A172 (cell line): ENCODE measurements around the gene DAAM1. TPM values are rescaled to one million over a fixed set of nuclear protein-coding genes. Genes with fewer than 3 reads are reported as not detected.

ENCODE experiments used
- DNase-seq: peaks from one replicate; pipeline ENCODE4 v3.0.0-alpha.2; 2015; ENCODE audit warnings: low spot score
- total RNA-seq: library from RNA; depleted of rRNA; stranded (reverse); fragments of >200 nt; shearing (Covaris generic); gene quantifications from 2 replicates; pipeline ENCODE4 v1.2.3, GENCODE V29; 2014

DAAM1 gene
- total RNA-seq, 1 experiment from 2014 or later, result 2.8 TPM

DNA sequence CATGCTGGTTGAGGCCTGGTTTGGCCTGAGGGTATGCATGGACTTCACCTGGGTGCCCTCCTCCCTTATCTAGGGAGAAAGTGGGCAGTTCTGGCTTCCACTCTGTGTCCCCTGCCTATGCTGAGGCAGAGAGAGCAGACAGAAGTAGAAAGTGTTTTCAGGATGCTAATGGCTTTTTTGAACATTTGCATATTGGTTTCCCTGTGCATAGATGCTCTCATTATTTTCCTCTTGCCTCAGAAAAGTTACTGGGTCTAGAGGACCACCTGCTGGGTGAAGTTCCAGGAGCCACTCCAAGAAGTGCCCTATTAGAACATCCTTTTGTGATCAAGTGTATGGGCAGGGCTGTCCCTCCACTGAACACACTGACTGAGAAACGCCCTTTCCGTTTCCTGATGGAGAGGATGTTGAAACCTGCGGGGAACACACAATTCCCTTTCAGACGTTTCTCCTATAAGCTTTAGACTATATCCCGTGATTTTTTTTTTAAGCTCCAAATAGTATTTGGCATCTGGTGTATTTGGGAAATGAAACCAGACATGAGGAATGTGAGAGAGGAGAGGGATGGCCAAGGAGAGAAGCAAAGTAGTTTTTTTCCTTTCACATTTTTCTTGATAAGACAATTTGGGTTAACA is 66.6 kb downstream of the DAAM1 start:
- no peak for DNase-seq

DNA sequence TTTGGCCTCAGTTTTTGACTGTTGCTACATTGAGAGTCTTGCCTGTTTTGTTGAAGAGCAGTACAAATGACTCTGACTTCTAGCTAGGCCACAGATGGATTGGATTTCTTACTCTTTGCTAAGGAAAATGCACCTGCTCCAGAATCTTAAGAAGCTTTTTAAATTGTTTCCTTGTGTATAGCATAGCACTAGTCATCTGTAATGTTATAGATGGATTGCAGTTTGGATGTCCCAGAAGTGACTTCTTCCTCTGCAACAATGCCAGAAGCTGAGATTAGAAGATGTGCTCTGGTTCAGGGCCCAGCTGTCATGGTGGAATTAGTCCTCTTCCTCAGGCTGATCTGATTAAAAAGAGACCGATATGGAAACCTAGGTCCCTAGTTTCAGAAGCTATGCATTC is 67.9 kb downstream of the DAAM1 start:
- DNase-seq, result no peak

DNA sequence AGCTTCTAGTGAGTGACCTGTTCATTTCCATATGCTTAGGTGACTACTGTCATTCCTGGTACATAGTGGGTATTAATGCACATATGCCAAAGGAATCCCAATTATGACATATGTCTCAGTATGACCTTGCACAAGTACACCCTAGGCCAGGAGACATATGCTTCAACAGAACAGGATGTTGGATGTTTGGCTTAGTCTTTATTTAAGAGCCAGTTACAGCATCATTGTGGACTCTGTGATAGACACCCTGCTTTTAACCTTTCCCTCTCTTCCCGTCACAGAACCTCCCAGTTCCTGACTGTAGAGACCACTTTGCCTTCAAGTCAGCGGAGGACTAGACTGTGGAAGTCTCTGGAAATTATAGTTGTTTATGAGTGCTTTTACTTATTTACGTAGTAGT is 72.9 kb downstream of the DAAM1 start:
- DNase-seq, result no peak

DNA sequence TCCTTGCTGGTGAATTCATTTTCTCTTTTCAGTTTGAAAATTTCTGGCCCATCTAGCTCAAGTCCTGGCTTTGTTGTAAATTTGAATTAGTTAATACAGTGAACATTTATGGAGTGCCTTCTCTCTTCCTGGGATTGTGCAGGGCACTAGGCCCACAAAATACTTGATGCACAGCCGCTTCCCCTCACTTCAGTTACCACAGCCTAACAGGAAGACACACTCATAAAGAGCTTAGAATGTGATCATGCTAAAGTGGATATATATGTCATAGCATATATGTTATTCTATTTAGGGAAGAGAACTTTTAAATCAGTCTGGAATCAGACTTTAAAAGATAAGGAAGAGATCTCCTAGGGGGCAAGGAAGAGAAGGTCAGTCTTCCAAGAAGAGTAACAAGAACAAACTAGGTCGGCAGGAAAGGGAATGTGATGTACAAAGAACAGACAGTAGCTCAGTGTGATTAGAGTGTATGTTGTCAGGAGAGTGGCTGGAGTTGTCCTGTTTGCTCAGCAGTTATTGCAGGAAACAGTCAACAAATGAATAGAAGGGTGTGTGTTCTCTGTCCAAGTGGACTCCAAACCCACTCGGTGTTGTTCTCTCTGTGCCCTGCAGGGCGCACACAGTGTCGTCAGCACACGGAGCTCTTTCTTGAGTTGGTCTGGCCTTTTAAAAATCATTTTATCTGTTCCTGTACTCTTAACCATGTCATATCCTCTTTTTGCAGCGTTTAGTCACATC is 74.4 kb downstream of the DAAM1 start:
- DNase-seq, result no peak

DNA sequence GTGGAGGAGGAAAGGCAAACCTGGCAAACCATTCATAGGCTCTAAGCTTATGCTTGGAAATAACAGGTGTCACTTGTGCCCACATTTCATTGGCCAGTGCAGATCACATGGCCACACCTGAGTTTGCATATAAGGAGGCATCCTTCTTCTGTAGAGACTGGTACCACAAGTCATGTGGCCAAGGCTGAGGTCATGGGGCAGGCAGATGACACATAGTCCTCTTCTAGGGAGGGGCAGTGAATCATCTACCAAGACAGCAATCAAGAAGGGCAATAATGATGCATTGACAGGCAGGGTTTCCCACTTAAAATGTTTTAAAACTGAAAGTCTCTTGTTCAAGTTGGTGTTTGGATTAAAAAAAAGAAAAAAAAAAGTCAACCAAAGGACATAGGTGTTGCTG is 77.3 kb downstream of the DAAM1 start:
- DNase-seq, result no peak

DNA sequence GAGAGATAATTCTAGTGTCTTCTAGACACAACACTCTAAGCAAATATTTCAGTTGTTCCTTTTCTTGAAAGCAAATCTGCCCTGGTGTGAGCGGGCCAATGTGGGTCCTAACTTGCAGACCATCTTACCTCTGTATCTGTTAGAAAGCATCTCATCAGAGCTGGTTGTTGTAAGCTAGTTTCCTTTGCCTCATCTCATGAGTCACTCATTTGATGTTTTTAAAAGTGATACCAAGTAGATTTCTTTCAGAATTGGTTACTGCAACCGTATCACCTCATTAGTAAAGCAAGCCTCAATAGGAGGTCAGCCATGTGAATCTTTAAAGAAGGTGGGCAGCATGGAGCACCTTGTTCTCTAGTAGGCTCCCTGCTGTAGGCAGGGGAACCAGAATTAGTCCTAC is 78.6 kb downstream of the DAAM1 start:
- DNase-seq, result no peak

DNA sequence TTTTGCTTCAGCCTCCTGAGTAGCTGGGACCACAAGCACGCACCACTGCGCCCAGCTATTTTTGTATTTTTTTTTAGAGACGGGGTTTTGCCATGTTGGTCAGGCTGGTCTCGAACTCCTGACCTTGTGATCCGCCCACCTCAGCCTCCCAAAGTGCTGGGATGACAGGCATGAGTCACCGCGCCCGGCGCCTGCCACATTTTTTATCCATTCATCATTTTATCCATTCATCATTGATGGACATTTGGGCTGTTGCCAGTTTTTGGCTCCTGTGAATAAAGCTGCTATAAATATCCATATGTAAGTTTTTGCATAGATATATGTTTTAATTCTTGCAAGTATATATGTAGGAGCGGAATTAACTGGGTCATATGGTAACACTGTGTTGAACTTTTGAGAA is 79.5 kb downstream of the DAAM1 start:
- DNase-seq, result no peak

DNA sequence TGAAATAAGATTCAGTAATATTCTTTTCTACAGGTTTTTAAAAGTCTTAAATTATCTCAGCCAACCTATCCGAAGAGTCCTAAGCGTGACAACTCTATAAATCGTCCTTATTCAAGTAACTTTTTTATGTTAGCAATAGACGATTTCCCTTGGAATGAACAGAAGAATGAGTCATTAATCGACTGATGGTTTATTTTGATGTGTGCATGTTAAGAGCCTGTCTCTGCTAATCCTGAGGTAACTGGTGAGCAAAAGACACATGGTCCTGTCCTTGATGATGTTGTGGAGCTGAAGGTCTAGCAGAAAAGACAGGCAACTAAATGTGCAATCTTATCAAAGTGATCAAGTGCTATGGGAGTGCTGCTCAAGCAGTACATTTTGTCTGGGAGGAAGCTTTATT is 80.4 kb downstream of the DAAM1 start:
- DNase-seq, result no peak

DNA sequence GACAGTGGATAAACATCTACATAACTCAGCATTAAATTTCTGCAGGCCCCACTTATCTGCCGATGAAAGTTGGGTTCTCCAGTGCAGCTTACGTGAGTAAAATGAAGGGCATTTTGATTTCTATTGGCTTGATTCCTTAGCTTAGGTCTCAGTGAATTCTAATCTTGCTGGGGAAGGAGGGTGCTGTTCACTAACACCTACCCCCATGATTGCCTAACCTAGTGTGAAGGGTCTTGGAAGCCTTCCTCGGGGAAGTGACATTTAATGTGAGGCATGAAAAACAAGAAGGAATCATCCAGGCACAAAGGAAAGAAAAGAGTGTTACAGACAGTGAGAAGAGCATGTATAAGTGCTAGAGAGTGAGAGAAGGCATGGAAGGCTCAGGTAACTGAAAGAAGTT is 81.0 kb downstream of the DAAM1 start:
- no peak for DNase-seq

DNA sequence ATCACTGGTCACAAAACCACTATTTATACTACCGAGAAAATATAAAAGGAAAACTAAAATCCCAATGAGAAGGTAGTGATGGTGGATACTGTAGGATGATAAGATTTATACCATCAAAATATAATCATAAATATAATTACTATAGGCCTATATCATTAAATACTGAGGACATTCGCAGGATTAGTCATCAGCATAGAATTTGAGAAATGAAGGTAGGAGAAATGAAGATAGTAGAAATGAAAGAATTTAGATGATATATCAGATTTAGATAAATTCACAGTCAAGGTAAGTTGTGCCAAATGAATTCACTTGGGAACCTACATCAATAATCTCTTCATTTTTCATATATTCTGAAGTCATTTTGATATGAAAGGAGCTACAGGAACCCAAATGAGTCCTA is 82.8 kb downstream of the DAAM1 start:
- DNase-seq, result no peak

DNA sequence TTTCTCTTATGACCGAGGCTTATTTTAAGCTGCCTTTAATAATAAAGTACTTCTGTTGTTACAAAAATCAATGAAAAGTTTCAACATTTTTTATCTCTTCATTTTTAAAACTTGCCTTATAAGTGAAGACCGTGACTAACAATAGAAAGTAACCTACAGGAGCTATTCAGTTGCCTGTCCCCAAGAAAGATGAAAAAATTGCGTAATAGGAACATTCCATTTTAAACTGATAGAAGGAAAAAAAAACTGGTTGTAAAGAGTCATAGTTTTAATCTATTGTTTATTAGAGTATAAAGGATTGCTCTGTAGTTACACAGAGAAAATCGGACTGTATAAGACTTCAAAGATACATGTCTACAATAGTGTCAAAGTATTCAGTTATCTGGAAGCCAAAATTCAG is 83.3 kb downstream of the DAAM1 start:
- no peak for DNase-seq

DNA sequence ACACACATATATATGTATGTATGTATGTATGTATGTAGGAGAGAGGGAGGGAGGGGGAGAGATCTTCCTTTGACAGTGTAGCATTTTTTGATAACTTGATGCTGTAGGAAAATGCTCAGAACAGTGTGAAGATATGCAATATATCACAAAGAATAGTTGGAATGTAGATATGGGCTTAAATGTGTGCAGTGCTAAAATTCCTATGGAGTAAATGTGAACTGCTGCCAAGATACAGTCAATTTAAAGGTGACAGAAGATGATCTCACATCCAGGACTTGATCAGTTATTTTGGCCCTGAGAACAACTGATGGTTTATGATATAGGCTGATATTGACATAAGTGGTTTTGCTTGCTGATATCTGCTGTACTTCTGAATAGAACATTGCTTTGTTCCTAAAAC is 84.2 kb downstream of the DAAM1 start:
- no peak for DNase-seq

DNA sequence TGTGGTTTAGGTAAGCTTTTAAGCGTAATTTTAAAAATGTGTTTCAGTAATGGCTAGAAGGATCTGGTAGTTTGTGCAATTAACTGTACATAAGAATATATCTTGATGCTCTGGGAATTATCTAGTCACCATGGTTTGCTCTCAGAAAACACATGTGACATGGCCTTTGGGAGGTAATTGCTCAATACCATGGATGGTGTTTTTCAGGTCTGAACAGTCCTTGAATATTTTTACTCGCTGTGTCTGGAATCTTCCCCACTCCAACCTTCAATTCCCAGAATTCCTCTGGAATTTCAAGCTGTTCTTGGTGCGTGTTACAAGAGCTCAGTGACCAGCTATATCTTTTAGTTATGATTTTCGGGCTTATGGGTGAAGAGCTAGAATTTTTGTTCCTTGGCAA is 85.3 kb downstream of the DAAM1 start:
- DNase-seq, result no peak

DNA sequence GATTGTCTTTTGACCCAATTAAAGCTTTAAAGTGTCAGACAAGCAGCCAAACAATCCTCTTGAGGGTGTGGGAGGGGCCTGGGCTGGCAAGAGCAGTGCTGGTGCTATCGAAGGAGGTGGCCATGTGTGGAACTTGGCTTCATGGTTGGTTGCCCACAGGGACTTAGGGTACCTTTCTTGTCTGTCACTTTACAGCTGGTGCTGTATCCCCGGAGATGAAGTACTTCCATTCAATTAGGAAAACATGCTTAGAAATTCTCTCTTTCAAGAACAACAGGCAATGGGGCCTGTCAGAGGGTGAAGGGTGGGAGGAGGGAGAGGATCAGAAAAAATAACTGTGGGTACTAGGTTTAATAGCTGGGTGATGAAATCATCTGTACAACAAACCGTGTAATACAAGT is 86.5 kb downstream of the DAAM1 start:
- no peak for DNase-seq

DNA sequence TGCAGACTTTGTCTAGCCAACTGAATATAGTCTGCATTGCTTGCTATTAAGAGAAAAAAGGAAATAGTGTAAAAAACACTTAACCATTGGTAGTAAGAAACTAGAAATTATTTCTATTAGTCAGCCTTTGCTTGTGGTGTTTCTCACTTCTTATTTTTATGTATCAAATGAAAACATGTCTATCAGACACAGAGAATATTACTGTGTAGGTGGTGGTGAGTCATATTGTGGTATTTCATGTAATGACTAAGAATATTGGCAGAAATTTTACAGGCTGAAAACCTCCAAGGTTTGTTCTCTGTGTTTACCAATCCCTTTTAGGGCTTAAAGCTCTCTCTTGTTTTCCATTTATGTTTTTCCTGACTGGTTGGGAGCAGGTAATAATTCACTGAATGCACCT is 87.2 kb downstream of the DAAM1 start:
- DNase-seq, result peak; percentile 78

DNA sequence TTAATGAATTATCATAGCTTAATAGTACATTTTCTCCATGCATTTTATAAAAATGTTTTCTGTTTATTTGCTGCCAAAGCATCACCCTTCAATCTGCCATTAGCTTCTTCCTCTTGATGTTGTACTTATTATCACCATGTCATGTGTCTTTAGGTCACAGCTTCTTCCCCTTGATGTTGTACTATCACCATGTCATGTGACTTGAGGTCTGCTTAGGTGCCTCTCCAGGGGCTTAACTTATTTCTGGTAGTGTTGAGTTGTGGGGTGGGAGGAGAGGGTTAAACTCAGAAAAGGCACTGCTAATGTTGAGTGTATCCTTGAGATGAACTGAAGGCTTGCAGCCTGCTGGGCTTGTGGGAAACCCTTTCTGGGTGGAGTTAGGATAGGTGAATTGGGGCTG is 87.8 kb downstream of the DAAM1 start:
- no peak for DNase-seq

DNA sequence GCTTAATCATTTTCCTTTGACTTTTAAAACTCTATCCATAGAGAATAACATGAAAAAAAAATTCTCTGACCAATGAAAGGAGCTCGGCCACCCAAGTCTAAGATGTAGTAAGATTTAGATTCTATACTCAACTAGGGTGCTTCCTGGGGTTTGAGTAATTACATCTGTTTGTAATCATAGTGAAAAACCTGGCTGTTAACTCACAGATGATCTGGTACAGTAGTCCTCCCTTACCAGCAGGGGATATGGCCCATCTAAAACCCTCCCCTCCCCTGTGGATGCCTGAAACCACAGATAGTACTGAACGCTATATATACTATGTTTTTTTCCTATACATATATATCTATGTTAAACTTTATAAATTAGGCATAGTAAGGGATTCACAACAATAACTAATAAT is 89.2 kb downstream of the DAAM1 start:
- no peak for DNase-seq

DNA sequence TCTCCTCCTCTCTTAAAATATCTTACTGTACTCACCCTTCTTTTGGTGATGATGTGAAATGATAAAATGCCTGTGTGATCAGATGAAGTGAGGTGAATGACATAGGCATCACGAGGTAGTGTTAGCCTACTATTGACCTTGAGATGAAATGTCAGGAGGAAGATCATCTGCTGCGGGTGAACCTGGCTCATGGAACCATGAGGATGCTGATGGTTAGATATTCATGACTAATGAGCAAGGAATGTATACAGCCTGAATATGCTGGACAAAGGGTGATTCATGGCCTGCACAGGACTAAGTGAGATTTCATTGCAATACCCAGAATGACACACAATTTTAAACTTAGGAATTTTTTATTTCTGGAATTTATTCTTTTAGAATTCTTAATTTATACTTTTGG is 89.6 kb downstream of the DAAM1 start:
- peak; percentile 79 for DNase-seq

DNA sequence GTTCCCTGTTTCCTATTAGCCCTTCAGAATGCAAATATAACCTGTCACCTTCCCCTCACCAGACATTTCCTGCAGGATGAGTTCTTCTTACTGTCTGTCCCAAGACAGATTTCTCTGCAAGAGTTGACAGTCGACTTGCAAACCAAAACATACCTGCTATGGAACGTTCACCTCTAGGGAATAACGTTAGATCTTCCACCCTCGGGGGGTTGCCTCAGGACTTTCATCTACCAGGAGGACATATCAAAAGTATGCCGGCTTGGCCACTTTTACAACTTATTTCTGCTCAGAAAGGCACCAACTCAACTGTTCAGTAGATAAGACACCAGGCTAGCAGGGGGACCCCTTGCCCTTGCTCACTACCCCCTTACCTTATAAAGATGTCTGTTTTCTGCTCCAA is 92.5 kb downstream of the DAAM1 start:
- DNase-seq, result no peak

DNA sequence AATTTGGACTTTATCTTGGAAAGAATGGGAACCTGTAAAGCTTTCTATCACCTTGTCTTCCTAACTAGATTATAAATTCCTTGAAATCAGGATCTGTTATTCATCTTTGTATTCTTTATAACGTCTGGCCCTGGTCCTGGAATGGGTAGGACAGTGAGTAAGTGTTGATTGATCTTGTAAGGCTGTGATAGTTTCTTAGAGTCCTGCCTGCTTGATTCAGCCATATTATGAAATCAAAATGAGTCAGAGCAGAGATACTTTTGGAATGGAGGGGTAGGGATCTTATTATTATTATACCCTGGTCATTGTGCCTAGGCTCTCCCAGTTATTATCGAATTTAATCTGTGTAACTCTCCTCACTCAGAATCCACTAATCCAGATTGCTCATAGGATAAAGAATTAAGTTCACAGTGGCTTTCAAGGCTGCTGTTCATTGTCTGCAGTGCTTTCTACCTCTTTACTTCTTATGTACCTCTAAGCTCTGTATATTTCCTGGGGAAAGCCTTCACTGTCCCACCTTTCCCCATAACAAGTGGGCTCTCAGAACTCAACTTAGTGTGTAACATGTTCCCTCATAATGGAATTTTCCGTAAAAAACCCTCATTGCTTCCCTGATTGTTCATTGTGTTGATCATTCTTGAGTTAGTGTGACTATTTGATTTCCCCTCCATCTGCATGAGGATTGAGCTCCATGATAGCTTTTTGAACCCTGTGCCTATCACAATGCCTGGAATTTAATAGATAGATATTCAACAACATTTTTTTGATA is 93.3 kb downstream of the DAAM1 start:
- no peak for DNase-seq

DNA sequence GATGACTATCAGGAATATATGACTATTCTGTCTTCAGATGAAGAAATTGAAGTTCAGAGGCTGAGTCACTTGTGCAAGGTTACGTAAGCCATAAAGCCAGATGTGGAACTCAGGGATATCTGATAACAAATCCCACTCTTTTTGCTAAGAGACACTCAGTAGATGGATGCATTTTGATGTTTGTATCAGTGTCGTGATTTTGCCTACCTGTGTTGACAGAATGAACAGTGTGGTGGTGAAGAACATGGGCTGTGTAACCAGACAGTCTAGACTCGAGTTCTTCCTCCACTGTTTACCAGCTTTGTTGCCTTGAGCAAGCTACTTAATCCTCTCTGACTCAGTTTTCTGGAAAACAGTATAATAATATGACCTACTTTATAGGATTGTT is 93.9 kb downstream of the DAAM1 start:
- no peak for DNase-seq

DNA sequence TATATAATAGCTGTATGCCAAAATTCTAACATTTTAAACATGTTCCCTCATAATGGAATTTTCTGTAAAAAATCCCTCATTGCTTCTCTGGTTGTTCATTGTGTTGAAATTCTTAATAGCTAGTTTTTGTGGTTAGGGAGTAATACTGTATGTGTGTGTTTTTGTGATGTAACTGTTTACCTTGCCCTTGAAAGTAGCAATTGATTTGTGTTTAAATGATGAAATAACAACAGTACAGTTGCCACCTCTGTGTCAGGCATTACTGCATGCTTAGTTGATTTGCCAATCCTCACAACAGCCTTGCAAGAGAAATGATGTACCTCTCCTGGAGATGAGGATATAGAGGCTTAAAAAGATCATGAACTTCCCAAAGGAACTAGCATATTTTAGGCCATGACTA is 94.9 kb downstream of the DAAM1 start:
- no peak for DNase-seq

DNA sequence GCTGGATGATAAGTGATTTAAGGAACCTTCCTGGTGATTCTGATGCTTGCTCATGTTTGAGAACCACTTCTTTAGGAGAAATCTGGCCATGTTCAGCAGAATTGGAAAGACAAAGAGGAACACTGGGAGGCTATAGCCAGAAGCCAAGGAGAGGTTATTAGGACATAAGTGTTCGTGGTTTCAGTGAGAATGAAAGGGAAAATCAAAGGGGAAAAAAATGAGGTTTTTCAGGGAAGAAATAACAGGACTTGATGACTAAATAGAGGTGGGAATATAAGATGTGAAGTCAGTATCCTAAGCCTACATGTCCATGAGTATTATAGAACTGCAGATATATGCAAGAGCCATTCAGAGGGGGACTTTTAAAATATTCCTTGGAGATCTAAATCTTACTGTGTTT is 95.6 kb downstream of the DAAM1 start:
- DNase-seq, result no peak
